Aorta (tissue), 5 donors: ENCODE measurements around the gene IL23A. TPM values are rescaled to one million over a fixed set of nuclear protein-coding genes. Genes with fewer than 3 reads are reported as not detected.

Source experiments
- ATAC-seq: fragments of 200-7000 bp; cut with Tn5 transposase; one replicate; pipeline ENCODE4 v1.9.1; 2022; ENCODE audit warnings: moderate library complexity; ENCODE audit not compliant: low FRiP score
- DNase-seq, 2 donors: peaks; one replicate each; pipeline ENCODE4 v3.0.0-alpha.2; 2020
- H3K27ac ChIP-seq, 2 donors: one replicate each; pipeline ENCODE4 v1.5.1; 2013; ENCODE audit warnings: low read length in 2 of 2, mild to moderate bottlenecking in 2 of 2, moderate library complexity in 2 of 2, control low read depth in 1 of 2, inconsistent platforms in 1 of 2, low read depth in 1 of 2
- H3K27me3 ChIP-seq, 2 donors: one replicate each; pipeline ENCODE4 v1.6.1; 2013; ENCODE audit warnings: control low read depth in 1 of 2, low read length in 1 of 2, mild to moderate bottlenecking in 1 of 2, moderate library complexity in 1 of 2; ENCODE audit not compliant: insufficient read depth in 2 of 2, control insufficient read depth in 1 of 2
- H3K36me3 ChIP-seq, 2 donors: one replicate each; pipeline ENCODE4 v1.6.1; 2013; ENCODE audit warnings: control low read depth in 1 of 2, low read length in 1 of 2, mild to moderate bottlenecking in 1 of 2; ENCODE audit not compliant: insufficient read depth in 2 of 2, control insufficient read depth in 1 of 2
- H3K4me1 ChIP-seq, 2 donors: one replicate each; pipeline ENCODE4 v1.6.1; 2013; ENCODE audit warnings: low read length in 2 of 2, control low read depth in 1 of 2, mild to moderate bottlenecking in 1 of 2, moderate library complexity in 1 of 2; ENCODE audit not compliant: insufficient read depth in 2 of 2, control insufficient read depth in 1 of 2
- H3K4me3 ChIP-seq, 2 donors: one replicate each; pipeline ENCODE4 v1.5.1; 2013; ENCODE audit warnings: low read length in 2 of 2, control low read depth in 1 of 2, mild to moderate bottlenecking in 1 of 2
- H3K9me3 ChIP-seq: one replicate; pipeline ENCODE4 v1.6.1; 2013; ENCODE audit warnings: mild to moderate bottlenecking, low read length; ENCODE audit not compliant: control insufficient read depth
- WGBS, 2 donors: extraction: QIAGEN DNeasy Blood & Tissue Kit; methylation state at CpG; one replicate each; pipeline ENCODE4 v1.1.7; 2013; 5-methylcytosine and 5-hydroxymethylcytosine counted together
- intact Hi-C, 2 donors: fragments of 100-400 bp; cut with DNase I; formaldehyde crosslinking; loops; one replicate each; pipeline versions ENCODE4 v1.14.2 to v1.15.0; 2022
- polyA plus RNA-seq, 2 donors: library from polyadenylated mRNA; stranded (reverse); fragments of 200-250 nt; gene quantifications; one replicate each; pipeline ENCODE4 v1.2.3, GENCODE V29; 2013
- total RNA-seq, 2 donors: library from RNA; stranded (reverse); fragmentation: NEBNext Ultra II Directional; extraction: Animal tissue kit (Norgen Biotek cat#: 25700); gene quantifications; one replicate each; pipeline ENCODE4 v1.2.1, GENCODE V29; 2021
- donor health status: healthy with polysubstance abuse.
- donor health status: Bipolar disorder and iron deficiency.
- donor health status: DM: no; HTN: no; CAD: no.
- donor health status: DM: no; HTN: no; CAD: no.
- donor health status: DM: yes; HTN: yes; CAD: no.

Gene IL23A
- total and polyA plus RNA-seq, 4 donors, result 0.52 TPM; not detected in 3

GRCh38 chr12:56359851-56360767, 21.4 kb downstream of the IL23A start, which contains the start of gene STAT2:
Gene STAT2, minus strand, starts transcription at chr12:56360107. Its CDS starts 3,536 bp downstream, at chr12:56356571.
- 0 to 1% methylated on average over 54 of the region's 54 CpGs for WGBS, 2 donors
- Histone ChIP-seq H3K9me3 (no peaks in the 10 kb centered on the region), H3K4me3 (peak within 1 kb of the TSS; percentile 78 to 89), H3K36me3 (peaks cover 2 to 5% of the 10 kb centered on the region in 2 donors), H3K27ac (peak within 1 kb of the TSS; percentile 14 to 92), H3K27me3 (no peaks in the 10 kb centered on the region), H3K4me1 (no peaks in the 10 kb centered on the region)
- intact Hi-C loops, result loop anchor here in 1 of 2 donors (10.0 kb wide), 1 partner anchor 105 kb away; the partner anchor contains the start of gene SPRYD4
- ATAC-seq, result peak; percentile 99
- peak; percentile 99 to 100 for DNase-seq

- no peaks in the 10 kb centered on the region for H3K27me3 ChIP-seq
- no peaks in the 10 kb centered on the region for H3K9me3 ChIP-seq
- no peak for DNase-seq
- no peak overlapping the region for H3K4me3 ChIP-seq
- no peak overlapping the region for H3K27ac ChIP-seq
- no peak for ATAC-seq
- WGBS, 2 donors, result 82 to 85% methylated on average over 8 of the region's 8 CpGs
- no peaks in the 10 kb centered on the region for H3K4me1 ChIP-seq
- no peaks in the 10 kb centered on the region for H3K36me3 ChIP-seq
- intact Hi-C loops, result loop anchor here in 1 of 2 donors (10.0 kb wide), 1 partner anchor 103 kb away; the partner anchor contains the start of gene SPRYD4
Observed at GRCh38 chr12:56361487-56362129, 22.9 kb downstream of the IL23A start.

- no peak within 1 kb of the TSS for H3K4me3 ChIP-seq
- intact Hi-C loops, result loop anchor here in 1 of 2 donors (10.0 kb wide), 1 partner anchor 102 kb away; the partner anchor contains the start of gene SPRYD4
- ATAC-seq, result no peak
- H3K4me1 ChIP-seq, result no peaks in the 10 kb centered on the region
- no peak for DNase-seq
- H3K9me3 ChIP-seq, result no peaks in the 10 kb centered on the region
- no peaks in the 10 kb centered on the region for H3K27me3 ChIP-seq
- H3K36me3 ChIP-seq, result no peaks in the 10 kb centered on the region
- 90% methylated on average over 10 of the region's 10 CpGs for WGBS, 2 donors
- H3K27ac ChIP-seq, result no peak within 1 kb of the TSS
Observed at GRCh38 chr12:56362130-56363059, 23.7 kb downstream of the IL23A start, which contains the start of gene APOF. Gene APOF, minus strand, starts transcription at chr12:56362857. Its CDS starts 112 bp downstream, at chr12:56362745.

- no peaks in the 10 kb centered on the region for H3K27me3 ChIP-seq
- no peaks in the 10 kb centered on the region for H3K9me3 ChIP-seq
- DNase-seq, result no peak
- no peak overlapping the region for H3K27ac ChIP-seq
- WGBS, 2 donors, result 79 to 82% methylated on average over 3 of the region's 3 CpGs
- intact Hi-C loops, result loop anchor here in 1 of 2 donors (10.0 kb wide), 1 partner anchor 98 kb away; the partner anchor contains the start of gene SPRYD4
- ATAC-seq, result no peak
- no peak overlapping the region for H3K4me3 ChIP-seq
- no peaks in the 10 kb centered on the region for H3K4me1 ChIP-seq
- no peaks in the 10 kb centered on the region for H3K36me3 ChIP-seq
Observed at GRCh38 chr12:56366948-56367347, 28.3 kb downstream of the IL23A start.

GRCh38 chr12:56373515-56373914, 34.8 kb downstream of the IL23A start:
- Histone ChIP-seq H3K4me3 (no peak overlapping the region), H3K27me3 (no peaks in the 10 kb centered on the region), H3K36me3 (no peaks in the 10 kb centered on the region), H3K9me3 (no peaks in the 10 kb centered on the region), H3K4me1 (no peaks in the 10 kb centered on the region), H3K27ac (no peak overlapping the region)
- 95 to 97% methylated on average over 1 of the region's 1 CpG for WGBS, 2 donors
- DNase-seq (no peak), ATAC-seq (no peak)
- intact Hi-C loops, result no loop called here

- Histone ChIP-seq H3K36me3 (no peaks in the 10 kb centered on the region), H3K27ac (no peak overlapping the region), H3K9me3 (no peaks in the 10 kb centered on the region), H3K4me1 (no peaks in the 10 kb centered on the region), H3K27me3 (no peaks in the 10 kb centered on the region), H3K4me3 (no peak overlapping the region)
- intact Hi-C loops, result no loop called here
- 67 to 73% methylated on average over 7 of the region's 7 CpGs for WGBS, 2 donors
- DNase-seq (peak in 1 of 2 donors; percentile 16), ATAC-seq (no peak)
Observed at GRCh38 chr12:56374726-56375597, 36.3 kb downstream of the IL23A start.

GRCh38 chr12:56375598-56376434, 37.1 kb downstream of the IL23A start:
- H3K4me1 ChIP-seq, result no peaks in the 10 kb centered on the region
- H3K9me3 ChIP-seq, result no peaks in the 10 kb centered on the region
- intact Hi-C loops, result no loop called here
- no peak overlapping the region for H3K27ac ChIP-seq
- H3K36me3 ChIP-seq, result no peaks in the 10 kb centered on the region
- no peak overlapping the region for H3K4me3 ChIP-seq
- H3K27me3 ChIP-seq, result no peaks in the 10 kb centered on the region
- 61 to 65% methylated on average over 11 of the region's 11 CpGs for WGBS, 2 donors
- ATAC-seq, result no peak
- peak in 1 of 2 donors; percentile 42 for DNase-seq
